ENCODE measurements around the gene PVR.
A peak's percentile ranks its signal among the peaks of the same experiment; 100 is the strongest.
"Not testable (repeated sequence)": the region's sequence is repeated elsewhere in the genome, so short reads cannot be mapped to it uniquely, and the experiment has no call there.

Gene PVR

GRCh38 chr19:44680536-44680935, 36.8 kb downstream of the PVR start:
- no peak for DNase-seq

GRCh38 chr19:44681992-44682790, 38.5 kb downstream of the PVR start:
- DNase-seq = no peak

- no peak for DNase-seq
Observed at GRCh38 chr19:44682807-44683206, 39.1 kb downstream of the PVR start.

GRCh38 chr19:44683434-44684210, 39.9 kb downstream of the PVR start:
- no peak for DNase-seq

GRCh38 chr19:44684396-44684795, 40.7 kb downstream of the PVR start:
- DNase-seq = not testable (repeated sequence)

- DNase-seq = no peak
Observed at GRCh38 chr19:44684892-44685863, 41.5 kb downstream of the PVR start.

- no peak for DNase-seq
Observed at GRCh38 chr19:44685877-44686276, 42.2 kb downstream of the PVR start.

GRCh38 chr19:44686896-44687295, 43.2 kb downstream of the PVR start:
- DNase-seq = no peak

GRCh38 chr19:44687888-44688287, 44.2 kb downstream of the PVR start:
- no peak for DNase-seq

- peak; percentile 62 to 81 for DNase-seq
Observed at GRCh38 chr19:44689290-44690130, 45.8 kb downstream of the PVR start.

GRCh38 chr19:44690131-44690440, 46.4 kb downstream of the PVR start:
- no peak for DNase-seq

GRCh38 chr19:44692379-44692721, 48.6 kb downstream of the PVR start:
- no peak for DNase-seq

- DNase-seq = peak in 1 of 2 experiments; percentile 10
Observed at GRCh38 chr19:44694184-44694579, 50.5 kb downstream of the PVR start.

- no peak for DNase-seq
Observed at GRCh38 chr19:44696939-44697669, 53.4 kb downstream of the PVR start.

GRCh38 chr19:44697670-44698034, 53.9 kb downstream of the PVR start:
- no peak for DNase-seq

- no peak for DNase-seq
Observed at GRCh38 chr19:44698492-44699201, 54.9 kb downstream of the PVR start, which contains the start of gene CEACAM16. Gene CEACAM16 (plus strand): TSS chr19:44699151. CDS start chr19:44701457, 2,306 bp downstream.

- DNase-seq = no peak
Observed at GRCh38 chr19:44700547-44700946, 56.8 kb downstream of the PVR start.

- no peak for DNase-seq
Observed at GRCh38 chr19:44701228-44701627, 57.5 kb downstream of the PVR start.

GRCh38 chr19:44702551-44703176, 59.0 kb downstream of the PVR start:
- no peak for DNase-seq

- DNase-seq = no peak
Observed at GRCh38 chr19:44703336-44704078, 59.8 kb downstream of the PVR start.
